Measurements from ENCODE around the gene LHX3.

Gene LHX3

DNA sequence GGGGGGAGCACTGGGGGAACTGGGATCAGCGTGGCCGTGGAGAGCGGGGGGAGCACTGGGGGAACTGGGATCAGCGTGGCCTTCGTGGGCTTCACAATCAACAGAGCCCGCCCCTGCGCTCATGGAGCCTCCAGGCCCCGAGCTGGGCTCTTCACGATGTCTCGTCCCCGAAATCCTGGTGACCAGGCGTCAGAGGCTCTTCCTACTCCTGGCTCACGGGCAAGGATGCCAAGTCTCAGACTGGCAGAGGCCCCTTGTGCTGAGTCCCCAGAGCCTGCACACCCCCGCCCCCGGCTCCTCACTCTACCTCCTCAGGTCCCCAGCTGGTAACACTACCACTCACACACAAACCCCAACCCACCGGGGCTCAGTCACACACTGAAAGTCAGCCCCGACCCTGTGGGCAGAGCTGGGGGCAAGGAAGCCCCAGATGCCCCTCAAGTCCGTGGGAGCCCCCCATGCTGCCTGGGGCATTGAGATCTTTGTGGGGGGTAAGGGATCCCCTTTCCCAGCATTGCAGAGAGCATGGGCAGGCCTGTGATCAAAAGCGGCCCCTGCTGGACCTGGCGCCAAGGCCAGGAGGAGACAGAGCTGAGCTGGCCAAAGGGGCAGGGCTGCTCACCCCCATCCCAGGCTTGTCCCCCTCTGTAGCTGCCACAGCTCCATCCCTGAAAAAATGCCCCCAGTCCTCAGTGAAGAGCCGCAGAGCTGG, 26.7 kb downstream of the LHX3 start:
- in situ Hi-C loops (cut with HindIII; ENCODE audit: low sequenced_read_pairs) = no loop called here
- no peak for DNase-seq (ENCODE audit: low read depth, low spot score)
- no peak overlapping the region for H3K4me3 ChIP-seq (ENCODE audit: low read depth, low read length)
- TF ChIP-seq, protein P1, sequence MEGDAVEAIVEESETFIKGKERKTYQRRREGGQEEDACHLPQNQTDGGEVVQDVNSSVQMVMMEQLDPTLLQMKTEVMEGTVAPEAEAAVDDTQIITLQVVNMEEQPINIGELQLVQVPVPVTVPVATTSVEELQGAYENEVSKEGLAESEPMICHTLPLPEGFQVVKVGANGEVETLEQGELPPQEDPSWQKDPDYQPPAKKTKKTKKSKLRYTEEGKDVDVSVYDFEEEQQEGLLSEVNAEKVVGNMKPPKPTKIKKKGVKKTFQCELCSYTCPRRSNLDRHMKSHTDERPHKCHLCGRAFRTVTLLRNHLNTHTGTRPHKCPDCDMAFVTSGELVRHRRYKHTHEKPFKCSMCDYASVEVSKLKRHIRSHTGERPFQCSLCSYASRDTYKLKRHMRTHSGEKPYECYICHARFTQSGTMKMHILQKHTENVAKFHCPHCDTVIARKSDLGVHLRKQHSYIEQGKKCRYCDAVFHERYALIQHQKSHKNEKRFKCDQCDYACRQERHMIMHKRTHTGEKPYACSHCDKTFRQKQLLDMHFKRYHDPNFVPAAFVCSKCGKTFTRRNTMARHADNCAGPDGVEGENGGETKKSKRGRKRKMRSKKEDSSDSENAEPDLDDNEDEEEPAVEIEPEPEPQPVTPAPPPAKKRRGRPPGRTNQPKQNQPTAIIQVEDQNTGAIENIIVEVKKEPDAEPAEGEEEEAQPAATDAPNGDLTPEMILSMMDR (IDR thresholded peaks at IDR 0.05; ENCODE audit: low read depth, low read length) = no peak

DNA sequence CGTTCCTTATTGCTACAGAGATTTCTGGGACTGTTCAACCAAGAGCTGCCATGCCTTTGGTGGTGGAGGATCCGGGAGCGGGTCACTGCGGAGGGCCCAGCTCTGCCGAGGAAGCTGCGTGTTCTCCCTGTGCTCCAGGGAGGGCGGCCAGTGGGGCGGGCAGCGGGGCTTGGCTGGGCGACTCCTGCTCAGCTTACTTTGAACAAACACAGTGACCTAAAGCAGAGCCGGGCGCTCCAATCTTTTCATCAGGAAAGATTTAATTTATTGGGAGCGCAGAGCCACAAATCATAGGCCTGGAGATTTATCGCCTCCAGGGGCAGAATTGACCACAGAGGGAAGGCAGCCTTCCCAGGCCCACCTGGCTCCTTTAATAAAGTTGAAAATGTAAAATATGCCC, 27.7 kb downstream of the LHX3 start:
- TF ChIP-seq, protein P1 (IDR thresholded peaks at IDR 0.05; ENCODE audit: low read depth, low read length) = no peak
- H3K4me3 ChIP-seq (ENCODE audit: low read depth, low read length) = no peak overlapping the region
- in situ Hi-C loops (cut with HindIII; ENCODE audit: low sequenced_read_pairs) = no loop called here
- no peak for DNase-seq (ENCODE audit: low read depth, low spot score)

DNA sequence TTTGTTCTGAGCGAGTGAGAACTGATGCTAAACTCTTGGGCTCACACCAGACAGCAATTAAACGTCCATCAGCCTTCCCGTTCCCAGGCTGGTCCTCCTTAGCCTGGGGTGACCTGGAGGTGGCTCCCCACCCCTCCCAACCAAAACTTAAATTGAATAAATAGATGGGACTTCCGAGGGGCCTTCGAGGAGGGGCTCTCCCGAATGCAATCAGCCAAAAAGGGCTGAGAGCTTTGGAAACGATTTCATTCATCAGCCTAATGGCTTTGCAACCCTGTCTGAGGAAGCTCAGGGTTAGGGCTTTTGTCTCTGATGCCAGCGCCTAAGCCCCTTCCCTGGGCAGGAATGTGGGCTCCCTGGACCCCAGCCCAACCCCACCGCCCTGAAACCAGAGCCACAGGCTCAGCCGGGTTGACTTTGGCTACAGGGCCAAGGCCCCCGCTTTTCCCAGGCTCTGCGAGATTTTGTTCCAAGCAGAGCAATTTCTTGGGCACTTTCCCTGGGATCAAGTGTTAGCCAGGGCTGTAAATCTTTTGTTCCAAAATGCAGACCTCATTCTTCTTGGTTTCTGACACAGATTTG, 29.2 kb downstream of the LHX3 start:
- in situ Hi-C loops (cut with HindIII; ENCODE audit: low sequenced_read_pairs) = no loop called here
- TF ChIP-seq, protein P1 (IDR thresholded peaks at IDR 0.05; ENCODE audit: low read depth, low read length) = no peak
- no peak for DNase-seq (ENCODE audit: low read depth, low spot score)
- no peak overlapping the region for H3K4me3 ChIP-seq (ENCODE audit: low read depth, low read length)

DNA sequence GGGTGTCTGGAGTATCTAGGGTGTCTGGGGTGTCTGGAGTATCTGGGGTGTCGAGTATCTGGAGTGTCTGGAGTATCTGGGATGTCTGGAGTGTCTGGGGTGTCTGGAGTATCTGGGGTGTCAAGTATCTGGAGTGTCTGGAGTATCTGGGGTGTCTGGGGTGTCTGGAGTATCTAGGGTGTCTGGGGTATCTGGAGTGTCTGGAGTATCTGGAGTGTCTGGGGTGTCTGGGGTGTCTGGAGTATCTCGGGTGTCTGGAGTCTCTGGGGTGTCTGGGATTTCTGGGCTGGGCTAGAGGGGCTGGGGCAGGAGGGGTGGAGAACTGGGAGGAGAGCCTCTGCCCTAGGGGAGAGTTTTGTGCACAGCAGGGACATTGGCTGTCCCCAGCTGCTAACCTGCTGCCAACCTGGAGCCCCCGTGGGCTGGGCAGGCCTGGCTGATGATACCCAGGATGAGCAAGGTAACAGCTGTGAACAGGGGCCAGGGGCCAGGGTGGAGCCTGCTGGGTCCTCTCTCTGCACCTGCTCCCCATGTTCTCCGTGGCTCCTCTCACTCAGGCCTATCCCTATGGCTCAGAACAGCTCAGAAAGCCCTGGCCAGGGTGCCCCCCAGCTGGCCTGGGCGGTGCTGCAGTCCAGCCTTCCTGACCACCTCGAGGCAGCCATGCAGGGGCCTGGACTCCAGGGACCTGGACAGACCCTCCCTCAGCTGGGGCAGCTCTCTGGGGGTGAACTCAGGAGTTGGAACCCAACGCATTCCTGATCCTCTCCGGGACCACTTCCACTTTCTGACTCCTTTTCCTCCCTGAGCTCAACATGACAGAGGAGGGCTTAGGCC, 29.9 kb downstream of the LHX3 start:
- no peak for DNase-seq (ENCODE audit: low read depth, low spot score)
- TF ChIP-seq, protein P1 (IDR thresholded peaks at IDR 0.05; ENCODE audit: low read depth, low read length) = peak; percentile 5
- no peak overlapping the region for H3K4me3 ChIP-seq (ENCODE audit: low read depth, low read length)
- in situ Hi-C loops (cut with HindIII; ENCODE audit: low sequenced_read_pairs) = no loop called here

DNA sequence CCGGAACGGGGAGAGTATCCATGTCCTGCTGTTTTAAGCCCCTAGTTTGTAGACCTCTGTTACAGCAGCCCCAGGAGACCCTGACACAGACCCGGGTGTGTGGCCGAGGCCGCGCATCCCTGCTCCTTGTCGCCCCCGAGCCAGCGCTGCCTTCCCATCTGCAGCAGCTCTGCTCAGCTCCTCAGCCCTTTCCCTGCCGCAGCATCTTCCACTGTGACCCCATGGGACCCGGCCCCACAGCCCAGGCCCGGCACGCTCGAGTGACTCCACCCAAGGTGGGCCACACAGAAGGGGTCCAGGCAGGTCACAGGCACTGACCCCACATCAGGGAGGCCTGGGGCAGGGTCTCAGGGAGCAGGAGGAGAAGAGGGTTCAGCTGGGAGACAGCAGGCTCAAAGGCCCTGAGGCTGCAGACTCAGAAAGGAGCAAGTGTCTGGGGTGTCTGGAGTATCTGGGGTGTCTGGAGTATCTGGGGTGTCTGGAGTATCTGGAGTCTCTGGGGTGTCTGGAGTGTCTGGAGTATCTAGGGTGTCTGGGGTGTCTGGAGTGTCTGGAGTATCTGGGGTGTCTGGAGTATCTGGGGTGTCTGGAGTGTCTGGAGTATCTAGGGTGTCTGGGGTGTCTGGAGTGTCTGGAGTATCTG, 31.2 kb downstream of the LHX3 start:
- in situ Hi-C loops (cut with HindIII; ENCODE audit: low sequenced_read_pairs) = no loop called here
- TF ChIP-seq, protein P1 (IDR thresholded peaks at IDR 0.05; ENCODE audit: low read depth, low read length) = no peak
- no peak overlapping the region for H3K4me3 ChIP-seq (ENCODE audit: low read depth, low read length)
- DNase-seq (ENCODE audit: low read depth, low spot score) = no peak

DNA sequence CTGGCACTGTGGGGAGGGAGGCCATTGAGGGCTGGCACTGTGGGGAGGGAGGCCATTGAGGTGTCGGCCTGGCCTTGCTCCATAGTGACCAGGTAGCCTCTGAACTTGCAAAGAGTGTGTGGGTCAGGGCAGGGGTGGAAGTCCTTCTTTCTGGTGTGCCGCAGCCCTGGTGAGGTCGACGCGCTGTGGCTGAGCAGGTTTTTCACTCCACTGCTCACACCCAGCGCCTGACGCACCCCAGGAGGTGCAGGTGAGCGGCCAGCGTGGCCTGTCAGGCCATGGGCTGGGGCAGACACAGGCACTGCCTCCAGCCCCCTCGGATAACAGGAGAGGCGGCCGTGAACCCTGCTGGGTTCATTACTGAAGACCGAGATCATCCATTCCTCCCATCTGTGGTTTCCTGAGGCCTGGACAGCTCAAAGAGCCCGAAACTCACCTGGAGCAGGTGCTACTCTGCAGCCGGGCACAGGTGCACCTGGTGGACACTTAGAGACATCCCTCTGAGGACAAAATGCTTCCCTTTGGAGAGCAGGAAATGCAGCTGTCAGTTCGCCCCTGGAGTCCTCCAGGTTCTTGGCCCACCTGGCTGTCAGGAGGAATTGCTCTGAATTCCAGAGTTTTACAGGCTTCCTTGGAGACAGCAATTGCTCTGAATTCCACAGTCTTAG, 32.4 kb downstream of the LHX3 start:
- in situ Hi-C loops (cut with HindIII; ENCODE audit: low sequenced_read_pairs) = no loop called here
- H3K4me3 ChIP-seq (ENCODE audit: low read depth, low read length) = no peak overlapping the region
- no peak for DNase-seq (ENCODE audit: low read depth, low spot score)
- TF ChIP-seq, protein P1 (IDR thresholded peaks at IDR 0.05; ENCODE audit: low read depth, low read length) = no peak
